ENCODE results near the gene WNT7A. TPM values are rescaled to one million over a fixed set of nuclear protein-coding genes. Genes with fewer than 3 reads are reported as not detected.
"Not testable (repeated sequence)": the region's sequence is repeated elsewhere in the genome, so short reads cannot be mapped to it uniquely, and the experiment has no call there.

Gene WNT7A
- total RNA-seq, 3 donors from 2014 or later, result not detected

DNA sequence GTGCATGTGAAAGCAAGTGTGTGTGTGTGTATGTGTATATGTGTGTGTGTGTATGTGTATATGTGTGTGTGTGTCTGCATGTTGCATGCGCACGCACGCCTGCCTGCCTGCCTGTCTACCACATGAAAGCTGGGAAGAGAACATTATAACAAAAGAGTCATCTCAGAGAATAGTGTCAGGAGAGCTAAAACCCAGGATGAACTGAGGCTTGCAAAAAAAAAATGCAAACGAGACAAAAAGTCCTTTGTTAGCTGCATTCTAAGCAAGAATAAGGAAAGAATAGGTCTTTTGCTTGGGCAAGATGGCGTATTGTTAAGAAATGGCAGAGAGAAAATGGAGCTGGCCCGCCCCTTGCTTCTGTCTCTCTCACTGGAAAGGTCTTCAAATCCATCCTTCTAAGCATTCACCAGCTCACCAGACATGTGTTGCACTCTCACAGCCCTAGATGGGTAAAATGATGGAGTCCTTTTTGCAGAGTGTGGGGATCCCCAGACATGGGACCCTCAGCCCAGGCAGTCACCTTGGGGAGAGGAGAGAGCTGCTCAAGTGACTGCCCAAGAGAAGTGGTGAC, 16.4 kb downstream of the WNT7A start:
- intact Hi-C loops (cut with DNase I; ENCODE audit: low total_unique reads), result no loop called here
- no peaks in the 10 kb centered on the region for H3K4me1 ChIP-seq
- no peak for DNase-seq (ENCODE audit: low spot score in 2 of 2)
- no peaks in the 10 kb centered on the region for H3K9me3 ChIP-seq
- H3K27me3 ChIP-seq, result peaks cover 0 to 25% of the 10 kb centered on the region in 2 donors
- H3K36me3 ChIP-seq, result no peaks in the 10 kb centered on the region
- TF ChIP-seq POLR2A (IDR thresholded peaks at IDR 0.05) (no peak), POLR2AphosphoS5 (IDR thresholded peaks at IDR 0.05) (no peak)
- TF ChIP-seq, protein P1, sequence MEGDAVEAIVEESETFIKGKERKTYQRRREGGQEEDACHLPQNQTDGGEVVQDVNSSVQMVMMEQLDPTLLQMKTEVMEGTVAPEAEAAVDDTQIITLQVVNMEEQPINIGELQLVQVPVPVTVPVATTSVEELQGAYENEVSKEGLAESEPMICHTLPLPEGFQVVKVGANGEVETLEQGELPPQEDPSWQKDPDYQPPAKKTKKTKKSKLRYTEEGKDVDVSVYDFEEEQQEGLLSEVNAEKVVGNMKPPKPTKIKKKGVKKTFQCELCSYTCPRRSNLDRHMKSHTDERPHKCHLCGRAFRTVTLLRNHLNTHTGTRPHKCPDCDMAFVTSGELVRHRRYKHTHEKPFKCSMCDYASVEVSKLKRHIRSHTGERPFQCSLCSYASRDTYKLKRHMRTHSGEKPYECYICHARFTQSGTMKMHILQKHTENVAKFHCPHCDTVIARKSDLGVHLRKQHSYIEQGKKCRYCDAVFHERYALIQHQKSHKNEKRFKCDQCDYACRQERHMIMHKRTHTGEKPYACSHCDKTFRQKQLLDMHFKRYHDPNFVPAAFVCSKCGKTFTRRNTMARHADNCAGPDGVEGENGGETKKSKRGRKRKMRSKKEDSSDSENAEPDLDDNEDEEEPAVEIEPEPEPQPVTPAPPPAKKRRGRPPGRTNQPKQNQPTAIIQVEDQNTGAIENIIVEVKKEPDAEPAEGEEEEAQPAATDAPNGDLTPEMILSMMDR (IDR thresholded peaks at IDR 0.05), result no peak
- H3K4me3 ChIP-seq, result no peak overlapping the region
- H3K27ac ChIP-seq, result no peak overlapping the region

DNA sequence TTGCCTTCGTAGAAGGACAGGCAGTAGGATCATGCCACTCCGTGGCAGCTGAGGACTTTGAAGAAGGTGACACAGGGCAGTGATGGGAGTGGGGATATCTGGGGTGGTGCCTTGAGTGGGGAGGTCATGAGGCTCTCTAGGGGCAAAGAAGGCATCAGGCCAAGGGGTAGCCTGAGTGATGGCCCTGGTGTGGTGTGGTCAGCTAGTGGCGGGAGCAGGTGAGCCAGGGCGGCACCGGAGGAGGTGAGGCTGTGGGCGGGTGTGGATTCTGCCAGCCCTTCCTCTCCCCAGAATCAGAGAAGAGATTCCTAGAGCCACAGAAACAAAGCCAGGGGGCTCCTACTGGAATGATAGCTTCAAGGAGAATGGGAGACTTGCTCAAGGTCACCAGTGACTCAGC, 18.4 kb downstream of the WNT7A start:
- Histone ChIP-seq H3K4me1 (no peaks in the 10 kb centered on the region), H3K4me3 (no peak overlapping the region), H3K27ac (no peak overlapping the region), H3K9me3 (no peaks in the 10 kb centered on the region), H3K27me3 (peaks cover 0 to 40% of the 10 kb centered on the region in 2 donors), H3K36me3 (no peaks in the 10 kb centered on the region)
- intact Hi-C loops (cut with DNase I; ENCODE audit: low total_unique reads), result no loop called here
- no peak for DNase-seq (ENCODE audit: low spot score in 2 of 2)
- TF ChIP-seq POLR2A (IDR thresholded peaks at IDR 0.05) (no peak), POLR2AphosphoS5 (IDR thresholded peaks at IDR 0.05) (no peak)
- TF ChIP-seq, protein P1 (IDR thresholded peaks at IDR 0.05), result no peak

DNA sequence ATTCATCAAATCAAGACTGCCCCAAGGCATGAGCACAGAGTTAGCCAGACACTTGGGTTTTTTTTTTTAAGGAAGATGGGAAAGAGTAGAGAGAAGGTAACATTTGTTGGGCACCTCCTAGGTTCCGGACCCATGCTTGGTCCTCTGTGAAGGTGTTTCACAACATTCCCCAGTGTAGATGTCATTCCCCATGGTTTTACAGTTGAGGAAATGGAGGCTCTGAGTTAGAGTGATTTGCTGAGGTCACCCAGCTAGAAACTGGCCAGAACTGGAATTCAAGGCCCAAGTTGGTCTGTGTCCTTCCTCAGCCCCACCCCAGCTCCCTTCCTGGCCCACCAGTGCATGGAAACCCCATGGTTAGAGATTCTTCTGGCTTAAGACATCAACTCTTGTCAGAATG, 19.9 kb downstream of the WNT7A start:
- Histone ChIP-seq H3K4me1 (no peaks in the 10 kb centered on the region), H3K36me3 (no peaks in the 10 kb centered on the region), H3K27me3 (peaks cover 0 to 48% of the 10 kb centered on the region in 2 donors), H3K27ac (no peak overlapping the region), H3K9me3 (no peaks in the 10 kb centered on the region), H3K4me3 (no peak overlapping the region)
- TF ChIP-seq, protein P1 (IDR thresholded peaks at IDR 0.05), result no peak
- TF ChIP-seq POLR2A (IDR thresholded peaks at IDR 0.05) (no peak), POLR2AphosphoS5 (IDR thresholded peaks at IDR 0.05) (no peak)
- intact Hi-C loops (cut with DNase I; ENCODE audit: low total_unique reads), result no loop called here
- DNase-seq (ENCODE audit: low spot score in 2 of 2), result no peak

DNA sequence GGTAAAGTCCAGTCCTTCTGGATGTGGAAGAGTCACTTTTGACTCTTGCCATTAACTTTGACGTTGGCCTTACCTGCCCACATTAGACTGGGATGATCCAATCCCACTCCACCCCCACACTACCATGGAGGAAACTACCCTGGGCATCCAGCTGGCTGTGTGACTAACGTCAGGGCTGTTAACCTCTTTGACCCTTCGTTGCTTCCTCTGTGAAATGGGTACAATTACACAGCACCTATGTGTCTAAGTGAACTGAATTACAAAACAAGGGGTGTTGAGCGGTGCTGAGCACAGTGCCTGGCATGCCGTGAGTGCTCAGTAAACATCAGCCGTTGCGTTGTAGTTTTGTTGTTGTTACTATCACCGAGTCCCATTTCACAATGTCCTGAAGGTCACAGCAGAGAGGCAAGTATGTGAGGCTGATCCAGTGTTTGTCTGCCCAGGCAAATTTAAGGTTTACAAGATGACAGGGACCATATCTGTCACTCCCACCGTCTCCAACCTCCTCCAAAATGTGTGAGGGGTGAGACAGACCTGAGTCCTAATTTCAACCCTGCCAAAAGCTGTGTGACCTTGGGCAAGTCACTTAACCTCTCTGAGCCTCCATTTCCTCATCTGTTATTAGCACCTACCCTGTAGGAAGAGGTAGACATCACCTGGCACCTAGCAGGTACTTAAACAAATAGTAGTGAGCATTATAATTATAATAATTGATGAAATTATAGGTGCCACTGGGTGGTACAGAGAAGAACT, 20.9 kb downstream of the WNT7A start:
- TF ChIP-seq, protein P1 (IDR thresholded peaks at IDR 0.05), result no peak
- no peak for TF ChIP-seq POLR2AphosphoS5 (IDR thresholded peaks at IDR 0.05)
- no peak for TF ChIP-seq POLR2A (IDR thresholded peaks at IDR 0.05)
- intact Hi-C loops (cut with DNase I; ENCODE audit: low total_unique reads), result no loop called here
- Histone ChIP-seq H3K9me3 (no peaks in the 10 kb centered on the region), H3K4me3 (no peak overlapping the region), H3K4me1 (no peaks in the 10 kb centered on the region), H3K36me3 (no peaks in the 10 kb centered on the region), H3K27ac (no peak overlapping the region), H3K27me3 (peaks cover 0 to 52% of the 10 kb centered on the region in 2 donors)
- no peak for DNase-seq (ENCODE audit: low spot score in 2 of 2)

DNA sequence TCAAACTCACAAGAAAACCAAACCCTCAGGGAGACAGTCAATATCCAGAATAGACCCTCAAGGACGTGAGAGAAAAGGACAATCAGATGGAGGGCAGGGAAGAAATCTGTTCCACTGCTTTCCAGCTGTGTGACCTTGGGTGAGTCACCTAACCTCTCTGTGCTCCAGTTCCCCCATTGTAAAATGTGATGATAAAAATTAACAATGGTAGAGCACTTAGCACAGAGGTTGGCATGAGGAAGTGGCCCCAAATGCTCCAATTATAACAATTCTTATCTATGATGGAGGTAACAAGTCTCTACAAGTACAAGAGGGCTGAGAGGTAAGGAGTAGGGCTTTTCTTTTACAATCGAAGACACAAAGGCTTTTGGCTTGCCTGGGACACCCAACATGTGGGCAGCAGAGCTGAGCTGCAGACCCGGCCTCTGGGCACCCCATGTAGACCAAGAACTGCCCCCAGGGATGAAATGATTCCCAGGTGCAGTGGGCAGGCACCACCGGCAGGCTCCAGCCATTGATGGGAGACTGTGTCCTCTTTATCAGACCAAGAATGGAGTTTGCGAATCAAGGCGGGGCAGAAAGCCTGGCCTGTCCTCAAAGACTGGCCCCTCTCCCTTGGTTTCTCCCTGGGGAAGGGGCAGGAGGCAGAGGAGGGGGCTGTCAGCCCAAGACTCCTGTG, 22.0 kb downstream of the WNT7A start:
- Histone ChIP-seq H3K9me3 (no peaks in the 10 kb centered on the region), H3K27me3 (peaks cover 0 to 58% of the 10 kb centered on the region in 2 donors), H3K4me3 (no peak overlapping the region), H3K36me3 (no peaks in the 10 kb centered on the region), H3K27ac (no peak overlapping the region), H3K4me1 (no peaks in the 10 kb centered on the region)
- intact Hi-C loops (cut with DNase I; ENCODE audit: low total_unique reads), result no loop called here
- TF ChIP-seq POLR2AphosphoS5 (IDR thresholded peaks at IDR 0.05) (no peak), POLR2A (IDR thresholded peaks at IDR 0.05) (no peak)
- TF ChIP-seq, protein P1 (IDR thresholded peaks at IDR 0.05), result no peak
- no peak for DNase-seq (ENCODE audit: low spot score in 2 of 2)

DNA sequence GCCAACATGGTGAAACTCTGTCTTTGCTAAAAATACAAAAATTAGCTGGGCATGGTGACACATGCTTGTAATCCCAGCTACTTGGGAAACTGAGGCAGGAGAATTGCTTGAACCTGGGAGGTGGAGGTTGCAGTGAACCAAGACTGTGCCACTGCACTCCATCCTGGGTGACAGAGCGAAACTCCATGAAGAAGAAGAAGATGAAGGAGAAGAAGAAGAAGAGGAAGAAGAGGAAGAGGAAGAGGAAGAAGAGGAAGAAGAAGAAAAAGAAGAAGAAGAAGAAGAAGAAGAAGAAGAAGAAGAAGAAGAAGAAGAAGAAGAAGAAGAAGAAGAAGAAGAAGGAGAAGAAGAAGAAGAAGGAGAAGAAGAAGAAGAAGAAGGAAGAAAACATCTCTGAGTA, 23.2 kb downstream of the WNT7A start:
- H3K36me3 ChIP-seq; H3K4me3 ChIP-seq; H3K9me3 ChIP-seq; H3K27ac ChIP-seq; H3K4me1 ChIP-seq; DNase-seq (ENCODE audit: low spot score in 2 of 2); intact Hi-C loops (cut with DNase I; ENCODE audit: low total_unique reads): not testable (repeated sequence)
- H3K27me3 ChIP-seq, result peaks cover 0 to 60% of the 10 kb centered on the region in 2 donors

Data from breast epithelium (tissue), 4 donors.